GM12878 (cell line): ENCODE data around the gene TIMM29. TPM values are rescaled to one million over a fixed set of nuclear protein-coding genes. Genes with fewer than 3 reads are reported as not detected.

Experiments used
- ATAC-seq: fragments of 200-7000 bp; cut with Tn5 transposase; 3 replicates; pipeline ENCODE4 v1.9.1; 2020; ENCODE audit warnings: mild to moderate bottlenecking, moderate library complexity
- BruUV-seq: library from RNA; stranded (reverse); fragments of 400-500 nt; replicated peaks from 2 replicates; lab custom pipeline; 2021; lab: Mats Ljungman, UMichigan
- CTCF ChIA-PET: fragments of 300-600 bp; sonication (Branson Sonifier 250); formaldehyde crosslinking; extraction: SDS; loops from one replicate; lab custom pipeline; 2021; ENCODE audit warnings: inconsistent platforms; lab: Yijun Ruan, JAX
- POLR2A ChIA-PET: fragments of 350-600 bp; formaldehyde crosslinking; extraction: SDS; loops from one replicate; lab custom pipeline; 2021; ENCODE audit warnings: inconsistent platforms; lab: Charles Lee
- RAD21 ChIA-PET: fragments of 300-600 bp; sonication (Branson Sonifier 250); formaldehyde crosslinking; loops from one replicate; lab custom pipeline; 2023; ENCODE audit warnings: antibody characterized with exemption; ENCODE audit not compliant: unreplicated experiment; lab: Charles Lee
- SMC1A ChIA-PET: fragments of 300-600 bp; sonication (Branson Sonifier 250); formaldehyde crosslinking; loops from one replicate; lab custom pipeline; 2023; ENCODE audit not compliant: unreplicated experiment, uncharacterized antibody; lab: Charles Lee
- DNase-seq: peaks from one replicate; pipeline ENCODE4 v3.0.0-alpha.2; 2011; ENCODE audit warnings: low read depth, low spot score
- FAIRE-seq: peaks from 3 replicates; lab custom pipeline; 2011; peaks lifted over from hg19 to GRCh38; lab: Jason Lieb, UNC
- H2AFZ ChIP-seq: 2 replicates; pipeline ENCODE4 v1.6.0; 2011; ENCODE audit warnings: low read depth, low read length, control low read depth; ENCODE audit not compliant: control insufficient read depth
- H3K27ac ChIP-seq: 2 replicates; pipeline ENCODE4 v1.5.1; 2011; ENCODE audit warnings: control low read depth; ENCODE audit not compliant: control insufficient read depth, insufficient read depth
- H3K27me3 ChIP-seq, 2 experiments: replicated peaks in 1 of 2; 2 replicates each; pipeline versions ENCODE4 v1.6.0 to v1.6.1; 2011; ENCODE audit warnings: low read length in 1 of 2; ENCODE audit not compliant: control insufficient read depth in 2 of 2, insufficient read depth in 2 of 2
- H3K36me3 ChIP-seq, 2 experiments: 2 replicates each; pipeline ENCODE4 v1.5.1; 2011; ENCODE audit warnings: low read length in 1 of 2; ENCODE audit not compliant: control insufficient read depth in 2 of 2, insufficient read depth in 2 of 2
- H3K4me1 ChIP-seq: 2 replicates; pipeline ENCODE4 v1.6.1; 2011; ENCODE audit warnings: mild to moderate bottlenecking, low read length, moderate library complexity, mixed read lengths; ENCODE audit not compliant: control insufficient read depth, insufficient read depth
- H3K4me2 ChIP-seq: 2 replicates; pipeline ENCODE4 v1.6.0; 2011; ENCODE audit warnings: control low read depth; ENCODE audit not compliant: control insufficient read depth, insufficient read depth
- H3K4me3 ChIP-seq: fragments of 200-600 bp; sonication (generic); 2 replicates; pipeline ENCODE4 v1.5.1; 2016
- H3K79me2 ChIP-seq: 2 replicates; pipeline ENCODE4 v1.6.0; 2011; ENCODE audit warnings: low read length; ENCODE audit not compliant: control insufficient read depth, insufficient read depth
- H3K9ac ChIP-seq: 2 replicates; pipeline ENCODE4 v1.8.0; 2011; ENCODE audit warnings: low read length, control low read depth, mixed read lengths; ENCODE audit not compliant: control insufficient read depth, insufficient read depth
- H3K9me3 ChIP-seq: replicated peaks from 3 replicates; pipeline ENCODE4 v1.5.1; 2011; ENCODE audit warnings: mild to moderate bottlenecking, low read length; ENCODE audit not compliant: control insufficient read depth, insufficient read depth
- H4K20me1 ChIP-seq: 2 replicates; pipeline ENCODE4 v1.6.0; 2011; ENCODE audit not compliant: control insufficient read depth, insufficient read depth
- BHLHE40 ChIP-seq, 2 experiments: fragments of 450-650 bp in 1 of 2; IDR thresholded peaks; 2 replicates each; pipeline ENCODE4 v1.6.1; 2011 to 2017; ENCODE audit warnings: low read depth in 2 of 2, borderline replicate concordance in 1 of 2, improper control_type of control experiment in 1 of 2, low read length in 1 of 2, mild to moderate bottlenecking in 1 of 2
- IKZF1 ChIP-seq: fragments of 450-650 bp; conservative IDR thresholded peaks from 2 replicates; pipeline ENCODE4 v1.6.1; 2017; ENCODE audit warnings: antibody characterized with exemption, mild to moderate bottlenecking
- MAX ChIP-seq: IDR thresholded peaks from 2 replicates; pipeline ENCODE4 v1.6.1; 2012; ENCODE audit warnings: low read depth, low read length, improper control_type of control experiment
- MXI1 ChIP-seq: fragments of 150-350 bp; IDR thresholded peaks from 2 replicates; pipeline ENCODE4 v1.6.1; 2011; ENCODE audit warnings: low read depth, mild to moderate bottlenecking, inconsistent platforms, low read length, improper control_type of control experiment
- NR2C1 ChIP-seq: fragments of 450-650 bp; IDR thresholded peaks from 2 replicates; pipeline ENCODE4 v1.6.1; 2017; ENCODE audit warnings: antibody characterized with exemption, mild to moderate bottlenecking, moderate library complexity
- NR2F1 ChIP-seq: fragments of 450-650 bp; conservative IDR thresholded peaks from 2 replicates; pipeline ENCODE4 v1.6.1; 2017; ENCODE audit warnings: mild to moderate bottlenecking
- POLR2A ChIP-seq: IDR thresholded peaks from 2 replicates; pipeline ENCODE4 v1.6.1; 2011; ENCODE audit warnings: low read depth, mild to moderate bottlenecking, low read length
- RAD51 ChIP-seq: fragments of 450-650 bp; IDR thresholded peaks from 2 replicates; pipeline ENCODE4 v1.6.1; 2016; ENCODE audit warnings: moderate library complexity, mild to moderate bottlenecking, inconsistent platforms
- SRF ChIP-seq, 2 experiments: IDR thresholded peaks; 2 replicates each; pipeline ENCODE4 v1.6.1; 2011; ENCODE audit warnings: low read depth in 2 of 2, low read length in 2 of 2, mild to moderate bottlenecking in 1 of 2, moderate library complexity in 1 of 2
- YY1 ChIP-seq: IDR thresholded peaks from 2 replicates; pipeline ENCODE4 v1.6.1; 2011; ENCODE audit warnings: low read depth, mild to moderate bottlenecking, low read length
- ZNF592 ChIP-seq: fragments of 450-650 bp; IDR thresholded peaks from 2 replicates; pipeline ENCODE4 v1.6.1; 2017; ENCODE audit warnings: mild to moderate bottlenecking, moderate library complexity
- ZNF687 ChIP-seq: fragments of 450-650 bp; IDR thresholded peaks from 2 replicates; pipeline ENCODE4 v1.6.1; 2017; ENCODE audit warnings: mild to moderate bottlenecking, moderate library complexity
- WGBS: methylation state at CpG from one replicate; pipeline ENCODE4 v1.1.6; 2016; ENCODE audit warnings: low lambda C conversion rate; ENCODE audit not compliant: insufficient replicate concordance, insufficient coverage; ENCODE audit errors: missing lambda C conversion rate; 5-methylcytosine and 5-hydroxymethylcytosine counted together
- in situ Hi-C: fragments of 300-500 bp; cut with MboI; formaldehyde crosslinking; loops from 9 replicates; pipeline ENCODE4 v1.14.3; 2018; ENCODE audit warnings: mixed read lengths
- intact Hi-C: fragments of 100-400 bp; cut with micrococcal nuclease; formaldehyde crosslinking; loops from one replicate; pipeline ENCODE4 v1.14.2; 2022; ENCODE audit not compliant: unreplicated experiment
- polyA plus RNA-seq, 11 experiments: library from polyadenylated mRNA; depleted of rRNA in 4 of 11; unstranded in 6 of 11; stranded (reverse) in 5 of 11; fragments of >200 nt; fragmentation: Nextera tagmentation in 4 of 11; fragmentation: Illumina TruSeq in 1 of 11; extraction: Ambion mirVana in 4 of 11; extraction: Trizol in 1 of 11; gene quantifications; 1 replicate in 1 of 11; 2 replicates in 10 of 11; pipeline versions ENCODE4 v1.2.1 to v1.2.3, GENCODE V29; 2011 to 2016; ENCODE audit warnings: inconsistent platforms in 2 of 11, missing spikeins in 2 of 11, low read depth in 1 of 11
- total RNA-seq, 4 experiments: library from RNA; depleted of rRNA in 3 of 4; stranded (reverse); fragments of >200 nt in 3 of 4; fragmentation: Illumina TruSeq in 1 of 4; extraction: Trizol in 1 of 4; gene quantifications; 2 replicates each; pipeline versions ENCODE4 v1.2.1 to v1.2.3, GENCODE V29; 2013 to 2021

The TIMM29 gene
- total and polyA plus RNA-seq, 10 of the 15 experiments (the other 5 are each of a cell fraction or from before 2014, with no cell fraction given), result 2.4 to 27.9 (median 13.5) TPM

DNA sequence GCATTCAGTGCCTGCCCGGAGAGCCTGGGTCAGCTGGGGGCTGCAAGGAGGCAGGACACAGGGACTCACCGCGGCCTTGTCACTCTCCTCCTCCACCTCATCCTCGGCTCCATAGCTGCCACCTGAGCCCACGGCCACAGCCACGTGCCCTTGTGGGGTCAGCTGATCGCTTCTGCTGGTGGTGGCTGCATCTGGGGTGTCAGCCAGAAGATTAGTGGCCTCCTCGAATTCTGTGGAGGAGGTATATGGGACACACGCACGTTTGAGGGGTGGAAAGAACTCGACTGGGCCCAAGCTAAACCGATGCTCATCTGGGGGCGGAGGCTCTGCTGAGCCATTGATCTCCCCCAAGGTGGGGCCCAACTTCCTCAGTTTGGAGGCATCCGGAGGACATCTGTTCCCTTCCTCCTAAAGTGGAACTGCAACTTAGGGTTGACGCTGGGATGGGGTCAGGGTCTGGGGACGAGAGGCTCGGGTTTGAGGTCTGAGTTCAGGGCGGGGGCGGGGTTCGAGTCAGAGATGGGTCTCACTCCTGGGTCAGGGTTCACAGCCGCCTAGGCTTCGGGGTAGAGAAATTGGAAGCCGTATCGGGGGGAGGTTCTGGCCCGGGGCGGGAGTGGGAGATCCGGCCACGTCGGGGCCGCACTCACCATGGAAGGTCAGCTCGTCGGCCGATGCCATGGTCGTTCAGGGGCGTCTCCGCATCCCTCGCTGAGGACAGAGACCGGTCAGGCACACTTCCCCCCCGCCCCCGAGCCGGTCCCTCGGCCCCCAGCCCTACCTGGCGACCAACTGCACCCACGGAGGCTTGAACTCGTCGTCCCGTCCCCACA is 665 bp upstream of the TIMM29 start:
- FAIRE-seq (no peak), DNase-seq (no peak), ATAC-seq (peak; percentile 36)
- H3K9me3 ChIP-seq, result no peaks in the 10 kb centered on the region
- peaks cover 7% of the 10 kb centered on the region for H3K4me1 ChIP-seq
- peak overlapping the region; percentile 36 for H3K9ac ChIP-seq
- intact Hi-C loops (loop anchor here (2.0 kb wide), 1 partner anchor 49 kb away; no protein-coding TSS in a partner anchor), in situ Hi-C loops (no loop called here)
- H4K20me1 ChIP-seq, result no peaks in the 10 kb centered on the region
- SMC1A ChIA-PET, result interaction anchor here (1.3 kb wide), 1 partner anchor 63 kb away, joined by 3 read pairs; no protein-coding TSS in a partner anchor
- CTCF ChIA-PET, result interaction anchor here (0.7 to 1.2 kb wide), 4 partner anchors 9 to 64 kb away, joined by 3 to 5 read pairs (median 4); no protein-coding TSS in a partner anchor
- BruUV-seq, result TSS peak; percentile 67
- H3K79me2 ChIP-seq, result peaks cover 26% of the 10 kb centered on the region
- H3K36me3 ChIP-seq, result peaks cover 3 to 9% of the 10 kb centered on the region in 2 experiments; a peak in 3 of 4 replicates
- RAD21 ChIA-PET, result interaction anchor here (0.6 to 1.5 kb wide), 5 partner anchors 12 to 319 kb away, joined by 3 to 4 read pairs (median 3); partner anchors contain the start of gene CARM1
- peak overlapping the region; percentile 89 for H3K4me3 ChIP-seq
- H3K27ac ChIP-seq, result peak overlapping the region; percentile 35
- peak overlapping the region; percentile 63 for H2AFZ ChIP-seq
- peak overlapping the region; percentile 97 for H3K4me2 ChIP-seq
- 9% methylated on average over 26 of the region's 47 CpGs for WGBS
- H3K27me3 ChIP-seq, result no peaks in the 10 kb centered on the region
- POLR2A ChIA-PET, result interaction anchor here (0.6 to 1.1 kb wide), 3 partner anchors 54 to 165 kb away, joined by 3 to 10 read pairs (median 9); no protein-coding TSS in a partner anchor
- TF ChIP-seq MAX (0 out of 2 replicates have a peak, but pooled peaks have one; percentile 18), MXI1 (0 out of 2 replicates have a peak, but pooled peaks have one; percentile 25), POLR2A (peak; percentile 45; the same call in 1 of the 2 replicates), NR2F1 (0 out of 2 replicates have a peak, but pooled peaks have one; percentile 9), BHLHE40 (IDR thresholded peaks at IDR 0.05; ENCODE audit: borderline replicate concordance in 1 of 2, low read depth in 2 of 2, low read length in 1 of 2) (peak in 1 of 2 experiments; percentile 60; a peak in 2 of 4 replicates), RAD51 (peak; percentile 84), ZNF592 (no peak), ZNF687 (peak; percentile 39; the same call in 1 of the 2 replicates), IKZF1 (0 out of 2 replicates have a peak, but pooled peaks have one; percentile 20), SRF (IDR thresholded peaks at IDR 0.05; ENCODE audit: low read depth in 2 of 2, low read length in 2 of 2) (peak in 1 of 2 experiments; percentile 1; a peak in 1 of 4 replicates), NR2C1 (no peak), YY1 (no peak)
